Activated naive CD4-positive, alpha-beta T cell treated with anti-CD3 and anti-CD28 coated beads, Interleukin-2, amount 10 ng/mL, durations not matched to agents 7 days and 5 days (primary cell): Measurements from ENCODE around the gene CDH13.

ENCODE experiments used
- CTCF ChIA-PET: fragments of 350-600 bp; sonication (Branson Sonifier 250); formaldehyde crosslinking; loops from one replicate; lab custom pipeline; 2021; ENCODE audit warnings: antibody characterized with exemption; lab: Charles Lee
- DNase-seq: peaks from one replicate; pipeline ENCODE4 v3.0.0-alpha.2; 2020
- H3K27ac Mint-ChIP-seq: one replicate; pipeline ENCODE4 v1.8.0; 2021; ENCODE audit warnings: mild to moderate bottlenecking, moderate library complexity, mixed read lengths
- H3K27me3 Mint-ChIP-seq: one replicate; pipeline ENCODE4 v1.8.0; 2021; ENCODE audit warnings: mild to moderate bottlenecking, mixed read lengths
- H3K36me3 Mint-ChIP-seq: one replicate; pipeline ENCODE4 v1.8.0; 2021; ENCODE audit warnings: mixed read lengths
- H3K4me1 Mint-ChIP-seq: one replicate; pipeline ENCODE4 v1.8.0; 2021; ENCODE audit warnings: mixed read lengths
- H3K4me3 Mint-ChIP-seq: one replicate; pipeline ENCODE4 v1.8.0; 2021; ENCODE audit warnings: mild to moderate bottlenecking, moderate library complexity, mixed read lengths
- H3K9me3 Mint-ChIP-seq: one replicate; pipeline ENCODE4 v1.8.0; 2021; ENCODE audit warnings: mixed read lengths

Gene CDH13

GRCh38 chr16:82668094-82668493 lies 41.3 kb downstream of the CDH13 start:
- Mint-ChIP-seq H3K4me3 (no peak overlapping the region), H3K27me3 (peaks cover 19% of the 10 kb centered on the region), H3K36me3 (no peaks in the 10 kb centered on the region), H3K9me3 (no peaks in the 10 kb centered on the region), H3K27ac (no peak overlapping the region), H3K4me1 (no peaks in the 10 kb centered on the region)
- CTCF ChIA-PET, result interaction anchor here (7.2 kb wide), 1 partner anchor 26 kb away, joined by 75 read pairs; no protein-coding TSS in a partner anchor
- DNase-seq, result no peak

DNA sequence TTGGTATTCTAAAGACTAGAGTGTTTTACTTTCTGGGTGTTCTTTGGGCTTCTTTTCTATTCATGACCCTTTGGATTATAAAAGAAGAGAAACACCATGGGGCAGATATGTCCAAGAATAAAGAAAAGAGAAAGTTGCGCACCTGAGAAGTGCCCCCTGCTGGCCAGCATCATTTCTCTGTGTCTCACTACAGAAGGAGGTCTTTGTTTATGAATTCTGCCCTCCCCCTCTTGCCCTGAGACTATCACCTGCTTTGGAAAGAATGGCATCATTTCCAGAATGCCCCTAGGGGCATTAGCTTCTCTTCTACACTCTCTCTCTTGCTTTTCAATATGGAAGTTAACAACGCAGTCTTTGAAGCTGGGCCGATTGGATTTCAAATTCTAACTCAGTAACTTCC lies 45.0 kb downstream of the CDH13 start:
- DNase-seq, result peak; percentile 59
- Mint-ChIP-seq H3K27me3 (peaks cover 22% of the 10 kb centered on the region), H3K36me3 (no peaks in the 10 kb centered on the region), H3K4me3 (no peak overlapping the region), H3K9me3 (no peaks in the 10 kb centered on the region), H3K27ac (no peak overlapping the region), H3K4me1 (no peaks in the 10 kb centered on the region)
- CTCF ChIA-PET, result interaction anchor here (0.8 to 7.2 kb wide), 9 partner anchors 14 to 46 kb away, joined by 3 to 75 read pairs (median 4); no protein-coding TSS in a partner anchor

GRCh38 chr16:82672676-82673075 lies 45.9 kb downstream of the CDH13 start:
- DNase-seq, result no peak
- Mint-ChIP-seq H3K4me3 (no peak overlapping the region), H3K4me1 (no peaks in the 10 kb centered on the region), H3K9me3 (no peaks in the 10 kb centered on the region), H3K27ac (no peak overlapping the region), H3K36me3 (no peaks in the 10 kb centered on the region), H3K27me3 (peaks cover 19% of the 10 kb centered on the region)
- CTCF ChIA-PET, result interaction anchor here (0.8 to 7.2 kb wide), 7 partner anchors 17 to 47 kb away, joined by 3 to 75 read pairs (median 6); no protein-coding TSS in a partner anchor

GRCh38 chr16:82675300-82675699 lies 48.5 kb downstream of the CDH13 start:
- CTCF ChIA-PET, result no interaction called here
- Mint-ChIP-seq H3K27me3 (peaks cover 26% of the 10 kb centered on the region), H3K36me3 (no peaks in the 10 kb centered on the region), H3K4me3 (no peak overlapping the region), H3K27ac (no peak overlapping the region), H3K4me1 (no peaks in the 10 kb centered on the region), H3K9me3 (no peaks in the 10 kb centered on the region)
- no peak for DNase-seq

- Mint-ChIP-seq H3K27me3 (peaks cover 11% of the 10 kb centered on the region), H3K9me3 (no peaks in the 10 kb centered on the region), H3K4me3 (no peak overlapping the region), H3K4me1 (no peaks in the 10 kb centered on the region), H3K27ac (no peak overlapping the region), H3K36me3 (no peaks in the 10 kb centered on the region)
- CTCF ChIA-PET, result interaction anchor here (1.2 kb wide), 1 partner anchor 11 kb away, joined by 3 read pairs; no protein-coding TSS in a partner anchor
- no peak for DNase-seq
Measured at GRCh38 chr16:82681592-82681991, 54.8 kb downstream of the CDH13 start.

DNA sequence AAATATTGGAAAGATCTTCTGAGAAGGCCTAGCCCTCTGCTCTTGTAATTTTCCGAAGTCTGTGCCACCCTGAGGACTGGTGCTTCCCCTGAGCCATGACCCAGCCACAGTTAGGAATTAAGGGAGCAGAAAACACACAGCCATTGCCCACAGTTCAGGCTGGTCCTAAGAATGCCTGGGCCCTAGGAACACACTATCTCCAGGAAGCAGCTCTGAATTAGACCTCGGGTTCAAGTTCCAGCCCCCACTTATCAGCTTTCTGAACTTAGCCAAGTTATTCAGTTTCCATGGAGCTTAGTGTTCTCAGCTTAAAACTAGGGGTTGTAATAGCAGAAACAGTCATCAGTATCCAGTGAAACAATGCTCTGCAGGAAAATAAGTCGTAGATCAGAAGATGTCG lies 56.0 kb downstream of the CDH13 start:
- no peak for DNase-seq
- H3K4me1 Mint-ChIP-seq, result no peaks in the 10 kb centered on the region
- CTCF ChIA-PET, result interaction anchor here (0.9 kb wide), 1 partner anchor 38 kb away, joined by 3 read pairs; no protein-coding TSS in a partner anchor
- no peaks in the 10 kb centered on the region for H3K36me3 Mint-ChIP-seq
- peaks cover 7% of the 10 kb centered on the region for H3K27me3 Mint-ChIP-seq
- no peaks in the 10 kb centered on the region for H3K9me3 Mint-ChIP-seq
- H3K27ac Mint-ChIP-seq, result no peak overlapping the region
- H3K4me3 Mint-ChIP-seq, result no peak overlapping the region

DNA sequence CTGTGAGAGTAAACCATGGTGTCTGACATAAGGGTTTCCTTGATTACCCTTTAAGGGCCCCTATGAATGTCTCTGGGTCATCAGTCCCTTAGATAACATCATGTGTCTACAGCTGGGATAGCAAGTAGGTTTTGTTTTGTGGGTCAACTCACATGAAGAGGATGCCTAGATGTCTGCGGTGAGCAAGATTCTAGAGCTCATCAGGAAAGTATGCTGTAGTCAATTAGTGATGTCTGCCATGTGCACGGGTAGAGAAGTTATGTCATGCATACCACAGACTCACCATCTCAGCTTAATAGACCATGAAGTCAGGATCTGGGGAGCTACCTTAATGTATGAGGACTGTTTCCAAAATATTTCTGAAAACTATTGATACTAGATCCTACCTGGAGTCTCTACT lies 57.5 kb downstream of the CDH13 start:
- no peak for DNase-seq
- CTCF ChIA-PET, result no interaction called here
- Mint-ChIP-seq H3K4me3 (no peak overlapping the region), H3K36me3 (no peaks in the 10 kb centered on the region), H3K4me1 (no peaks in the 10 kb centered on the region), H3K27ac (no peak overlapping the region), H3K9me3 (no peaks in the 10 kb centered on the region), H3K27me3 (no peaks in the 10 kb centered on the region)

- H3K27ac Mint-ChIP-seq, result no peak overlapping the region
- CTCF ChIA-PET, result interaction anchor here (1.1 kb wide), 1 partner anchor 14 kb away, joined by 3 read pairs; no protein-coding TSS in a partner anchor
- H3K4me3 Mint-ChIP-seq, result no peak overlapping the region
- H3K9me3 Mint-ChIP-seq, result no peaks in the 10 kb centered on the region
- no peaks in the 10 kb centered on the region for H3K4me1 Mint-ChIP-seq
- no peaks in the 10 kb centered on the region for H3K36me3 Mint-ChIP-seq
- DNase-seq, result no peak
- no peaks in the 10 kb centered on the region for H3K27me3 Mint-ChIP-seq
Measured at GRCh38 chr16:82685526-82685925, 58.8 kb downstream of the CDH13 start.

- CTCF ChIA-PET, result no interaction called here
- Mint-ChIP-seq H3K4me1 (no peaks in the 10 kb centered on the region), H3K4me3 (no peak overlapping the region), H3K27ac (no peak overlapping the region), H3K36me3 (no peaks in the 10 kb centered on the region), H3K27me3 (no peaks in the 10 kb centered on the region), H3K9me3 (no peaks in the 10 kb centered on the region)
- no peak for DNase-seq
Measured at GRCh38 chr16:82694239-82694874, 67.6 kb downstream of the CDH13 start.

DNA sequence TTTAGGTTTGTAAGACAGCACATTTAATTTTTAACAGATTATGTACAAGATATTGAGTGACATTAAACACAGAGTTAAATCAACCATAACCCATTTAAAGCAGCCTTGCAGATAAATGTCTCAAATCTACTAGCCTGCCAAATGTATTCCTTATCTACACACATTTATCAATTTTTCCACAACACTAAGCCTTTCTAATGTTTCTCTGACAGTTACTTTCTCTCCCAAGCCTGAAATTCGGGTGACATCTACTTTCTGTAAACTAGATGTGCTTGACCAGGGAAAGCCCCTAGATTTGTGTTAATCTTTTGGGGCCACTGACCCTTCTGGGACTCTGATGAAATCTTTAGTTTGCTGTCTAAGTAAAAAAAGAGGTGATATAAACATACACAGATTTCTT lies 69.0 kb downstream of the CDH13 start:
- CTCF ChIA-PET, result no interaction called here
- Mint-ChIP-seq H3K36me3 (no peaks in the 10 kb centered on the region), H3K27me3 (no peaks in the 10 kb centered on the region), H3K9me3 (no peaks in the 10 kb centered on the region), H3K27ac (no peak overlapping the region), H3K4me3 (no peak overlapping the region), H3K4me1 (peaks cover 3% of the 10 kb centered on the region)
- no peak for DNase-seq

DNA sequence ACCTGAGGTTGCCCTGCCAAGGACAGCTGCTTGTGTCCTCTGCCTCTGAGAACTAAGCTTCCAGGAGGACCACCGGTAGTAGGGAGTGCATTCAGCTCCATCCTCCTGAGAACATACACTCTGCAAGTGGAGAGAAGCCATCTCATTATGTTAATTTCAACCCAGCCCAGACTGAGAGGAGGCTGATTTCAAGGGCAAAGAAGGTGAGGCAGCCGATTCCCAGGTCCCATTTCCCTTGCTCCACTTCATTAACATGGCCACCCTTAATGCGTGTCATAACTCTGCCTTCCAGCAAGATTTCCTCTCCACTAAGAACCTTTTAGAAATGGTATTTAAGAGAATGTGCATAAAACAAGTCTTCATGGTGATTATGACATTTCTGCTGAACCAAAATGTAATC lies 72.5 kb downstream of the CDH13 start:
- DNase-seq, result no peak
- Mint-ChIP-seq H3K27ac (no peak overlapping the region), H3K36me3 (no peaks in the 10 kb centered on the region), H3K4me3 (no peak overlapping the region), H3K27me3 (peaks cover 9% of the 10 kb centered on the region), H3K9me3 (no peaks in the 10 kb centered on the region), H3K4me1 (peaks cover 9% of the 10 kb centered on the region)
- CTCF ChIA-PET, result no interaction called here

GRCh38 chr16:82699711-82700495 lies 73.1 kb downstream of the CDH13 start:
- no peak for DNase-seq
- H3K4me1 Mint-ChIP-seq, result peaks cover 9% of the 10 kb centered on the region
- H3K27me3 Mint-ChIP-seq, result peaks cover 9% of the 10 kb centered on the region
- H3K27ac Mint-ChIP-seq, result no peak overlapping the region
- CTCF ChIA-PET, result interaction anchor here (1.4 kb wide), 1 partner anchor 60 kb away, joined by 4 read pairs; no protein-coding TSS in a partner anchor
- no peaks in the 10 kb centered on the region for H3K9me3 Mint-ChIP-seq
- H3K36me3 Mint-ChIP-seq, result no peaks in the 10 kb centered on the region
- H3K4me3 Mint-ChIP-seq, result no peak overlapping the region

- Mint-ChIP-seq H3K4me1 (peaks cover 9% of the 10 kb centered on the region), H3K27ac (no peak overlapping the region), H3K36me3 (no peaks in the 10 kb centered on the region), H3K4me3 (no peak overlapping the region), H3K27me3 (peaks cover 9% of the 10 kb centered on the region), H3K9me3 (no peaks in the 10 kb centered on the region)
- CTCF ChIA-PET, result interaction anchor here (1.4 kb wide), 1 partner anchor 61 kb away, joined by 4 read pairs; no protein-coding TSS in a partner anchor
- no peak for DNase-seq
Measured at GRCh38 chr16:82700541-82701235, 73.9 kb downstream of the CDH13 start.

DNA sequence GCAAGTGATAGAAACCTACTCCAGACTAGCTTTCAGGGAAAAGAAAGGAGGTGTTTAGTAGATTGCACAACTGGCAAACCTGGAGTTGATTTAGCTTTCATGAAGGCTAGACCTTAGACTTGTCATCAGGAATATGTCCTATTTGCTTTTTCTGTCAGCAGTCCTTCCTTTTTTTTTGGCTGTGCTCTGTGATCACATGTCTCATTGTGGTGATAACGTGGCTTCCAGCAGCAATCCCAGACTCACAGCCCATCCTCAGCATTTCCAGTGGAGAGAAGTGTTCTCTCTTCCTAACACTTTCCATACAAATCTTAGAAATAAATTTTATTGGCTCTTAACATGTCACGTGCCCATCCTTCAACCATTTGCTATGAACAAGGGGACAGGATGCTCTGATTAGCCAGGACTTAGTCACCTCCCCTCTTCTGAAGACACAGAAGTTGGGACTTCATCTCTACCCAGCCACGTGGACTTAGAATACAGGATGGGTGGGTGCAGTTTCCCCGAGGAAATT lies 74.7 kb downstream of the CDH13 start:
- no peaks in the 10 kb centered on the region for H3K9me3 Mint-ChIP-seq
- peaks cover 9% of the 10 kb centered on the region for H3K27me3 Mint-ChIP-seq
- peaks cover 9% of the 10 kb centered on the region for H3K4me1 Mint-ChIP-seq
- H3K27ac Mint-ChIP-seq, result no peak overlapping the region
- no peaks in the 10 kb centered on the region for H3K36me3 Mint-ChIP-seq
- no peak for DNase-seq
- no peak overlapping the region for H3K4me3 Mint-ChIP-seq
- CTCF ChIA-PET, result interaction anchor here (1.4 kb wide), 1 partner anchor 62 kb away, joined by 4 read pairs; no protein-coding TSS in a partner anchor
